ENCODE results near the gene PTGER1.

PTGER1 gene

DNA sequence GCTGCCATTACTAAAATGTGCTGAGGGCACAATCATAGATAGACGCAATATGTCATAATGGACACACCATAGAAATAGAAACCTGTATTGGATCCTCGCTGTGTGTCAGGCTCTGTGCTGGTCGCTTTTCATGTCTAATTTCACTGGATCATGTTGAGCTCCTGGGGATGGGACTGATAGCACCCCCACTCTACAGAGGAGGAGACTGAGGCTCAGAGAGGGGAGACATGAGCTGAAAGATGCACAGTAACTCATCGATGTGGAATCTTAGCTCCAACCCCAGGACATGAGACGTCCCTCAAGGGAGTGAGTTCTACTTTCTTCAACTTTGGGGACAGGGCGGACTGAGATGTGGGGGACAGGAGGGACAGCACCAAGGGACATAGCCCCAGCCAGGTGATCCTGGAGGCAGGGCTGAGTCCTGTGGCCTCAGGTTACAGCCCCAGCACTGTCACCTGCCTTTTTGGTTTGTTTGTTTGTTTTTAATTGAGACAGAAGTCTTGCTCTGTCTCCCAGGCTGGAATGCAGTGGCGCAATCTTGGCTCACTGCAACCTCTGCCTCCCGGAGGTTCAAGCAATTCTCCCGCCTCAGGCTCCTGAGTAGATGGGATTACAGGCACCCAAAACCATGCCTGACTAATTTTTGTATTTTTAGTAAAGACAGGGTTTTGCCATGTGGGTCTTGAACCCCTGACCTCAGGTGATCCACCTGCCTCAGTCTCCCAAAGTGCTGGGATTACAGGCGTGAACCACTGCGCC, 27.4 kb upstream of the PTGER1 start:
- no peak for DNase-seq (ENCODE audit: low read depth)

DNA sequence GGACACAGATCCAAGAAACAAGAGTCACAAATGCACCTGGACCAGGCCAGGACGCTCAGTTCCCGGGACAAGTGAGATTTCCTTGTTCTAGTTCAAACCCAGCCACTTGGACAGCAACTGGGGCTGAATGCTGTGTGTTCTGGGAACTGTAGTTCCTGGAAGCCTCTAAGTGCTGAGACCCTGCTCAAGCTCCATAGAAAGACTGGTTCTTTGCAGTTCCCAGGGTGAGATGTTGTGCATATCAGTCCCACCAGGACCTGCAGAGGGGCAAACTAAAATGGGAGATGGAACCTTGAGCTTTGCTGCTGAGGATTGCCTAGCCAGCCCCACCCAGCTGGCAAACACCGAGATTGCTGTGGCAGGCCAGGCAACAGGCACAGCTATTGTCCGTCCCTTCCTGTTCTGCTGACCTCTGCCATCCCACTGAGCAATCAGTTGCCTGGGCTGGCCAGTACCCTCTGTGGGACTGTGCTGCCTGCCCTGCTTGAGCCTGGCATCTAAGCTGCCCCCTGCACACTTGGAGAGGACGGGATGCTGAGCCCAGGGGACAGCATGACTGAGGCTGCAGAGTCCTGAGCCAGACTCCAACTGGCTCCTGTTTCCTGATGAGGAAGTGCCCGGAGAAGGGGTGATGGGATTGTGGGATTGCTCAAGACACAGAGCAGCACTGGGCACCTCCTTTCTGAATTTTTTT, 22.2 kb upstream of the PTGER1 start:
- DNase-seq (ENCODE audit: low read depth), result no peak

DNA sequence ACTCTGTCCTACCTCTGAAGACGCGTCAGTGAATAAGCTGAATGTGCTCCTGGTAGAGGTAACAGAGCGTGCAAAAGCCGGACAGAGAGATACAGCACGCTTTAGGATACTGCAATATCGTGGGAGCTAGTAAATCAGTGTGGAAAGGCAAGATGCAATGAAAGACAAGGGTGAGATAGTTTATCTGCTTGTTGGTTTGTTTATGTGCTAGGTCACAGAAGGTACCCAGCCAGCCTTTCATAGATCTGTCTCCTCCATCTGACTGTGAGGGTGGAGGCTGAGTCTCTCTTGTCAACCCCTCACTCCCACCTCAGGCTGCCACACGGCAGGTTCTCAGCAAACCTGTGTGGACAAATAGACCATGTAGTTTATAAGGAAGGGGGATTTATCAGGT, 21.7 kb upstream of the PTGER1 start:
- DNase-seq (ENCODE audit: low read depth), result no peak

DNA sequence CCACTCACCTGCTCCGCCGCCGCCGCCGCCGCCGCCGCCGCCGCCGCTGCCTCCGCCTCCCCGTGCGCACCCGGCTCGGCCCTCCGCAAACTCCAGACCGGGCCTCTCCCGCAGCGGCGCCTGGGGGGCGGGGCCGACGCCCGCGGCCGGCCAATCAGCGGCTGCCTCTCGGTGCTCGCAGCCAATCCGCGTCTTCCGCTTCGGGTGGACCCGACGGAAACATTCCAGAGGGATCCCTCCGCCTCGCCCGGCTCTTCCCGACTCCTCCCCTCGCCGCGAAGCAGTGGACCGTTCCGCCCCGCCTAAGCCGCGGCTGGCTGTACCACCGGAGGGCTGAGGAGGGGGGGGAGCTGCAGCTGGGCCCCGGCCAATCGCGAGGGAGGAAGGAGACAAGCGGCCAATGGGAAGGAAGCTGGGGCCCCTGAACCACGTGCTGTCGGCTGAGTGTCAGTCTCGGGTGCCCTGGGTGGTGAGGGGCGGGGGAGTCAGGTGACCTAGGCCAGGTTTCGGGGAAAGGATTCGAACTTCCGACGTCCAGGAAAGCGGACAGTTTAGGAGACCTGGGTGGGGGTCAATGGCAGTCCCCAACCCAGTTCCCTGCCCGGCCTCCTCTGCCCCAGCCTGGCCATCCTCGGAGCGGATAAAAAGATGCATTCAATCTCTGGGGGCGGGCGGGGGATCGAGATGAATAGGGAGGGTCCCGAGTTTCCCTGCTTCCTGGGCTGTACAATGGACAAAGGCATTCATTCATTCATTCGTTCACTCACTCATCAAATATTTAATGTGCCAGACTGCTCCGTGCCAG, 21.1 kb upstream of the PTGER1 start, which contains the start of gene GIPC1:
TSS of gene GIPC1 (minus strand) at position 99 of the 805 bp plus-strand sequence. CDS start 13,151 bp downstream, outside the sequence.
- peak; percentile 94 for DNase-seq (ENCODE audit: low read depth)

DNA sequence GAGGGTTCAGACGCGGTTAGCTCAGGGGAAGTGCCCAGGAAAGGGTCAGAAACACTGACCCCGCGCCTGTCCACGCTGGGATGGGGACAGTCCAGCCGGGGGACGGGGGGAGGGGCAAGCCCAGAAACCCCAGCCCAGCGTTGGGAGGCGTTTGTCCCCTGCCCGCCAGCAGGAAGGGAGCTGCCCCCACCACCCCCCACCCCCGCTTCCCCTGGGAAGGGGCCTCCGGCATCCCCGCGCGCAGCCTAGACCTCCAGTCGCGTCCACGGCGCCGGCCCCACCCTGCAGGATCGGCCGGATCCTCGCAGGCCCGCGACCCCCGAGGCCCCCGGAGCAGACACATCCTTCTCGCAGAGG, 20.5 kb upstream of the PTGER1 start:
- DNase-seq (ENCODE audit: low read depth), result no peak

DNA sequence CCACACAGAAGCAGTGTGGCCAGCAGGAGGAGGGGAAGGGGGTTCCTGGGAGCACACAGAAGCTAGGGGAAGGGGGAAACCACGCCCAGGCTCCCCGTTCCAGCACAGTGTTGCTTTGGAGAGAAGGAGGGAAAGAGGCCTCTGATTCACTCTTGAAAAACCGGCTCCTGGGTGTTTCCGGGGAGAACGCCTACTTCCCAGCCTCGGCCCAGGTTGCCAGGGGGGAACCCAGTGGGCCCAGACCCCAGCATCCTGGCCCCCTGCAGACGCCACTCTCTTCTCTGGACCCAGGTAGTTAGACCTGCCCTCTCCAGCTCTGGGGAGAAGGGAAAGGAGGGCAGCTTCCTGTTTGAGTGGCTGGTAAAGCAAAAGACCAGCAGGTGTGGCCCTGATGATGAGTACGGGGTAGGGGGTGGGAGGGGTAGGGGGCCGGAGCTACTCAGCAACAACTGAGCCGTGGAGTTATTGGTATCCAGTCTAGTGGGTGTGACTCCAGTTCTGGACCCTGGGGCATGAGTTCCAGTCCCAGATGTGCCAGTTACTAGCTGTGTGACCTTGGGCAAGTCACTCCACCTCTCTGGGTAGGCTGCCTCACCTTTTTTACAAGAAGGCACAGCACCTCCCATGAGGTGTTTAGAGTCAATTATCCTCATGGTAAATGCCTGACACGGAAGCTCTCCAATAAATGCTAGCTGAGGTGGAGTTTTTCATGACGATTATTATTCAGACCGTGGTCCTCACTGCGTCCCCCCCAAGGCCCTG, 19.9 kb upstream of the PTGER1 start:
- DNase-seq (ENCODE audit: low read depth), result no peak

DNA sequence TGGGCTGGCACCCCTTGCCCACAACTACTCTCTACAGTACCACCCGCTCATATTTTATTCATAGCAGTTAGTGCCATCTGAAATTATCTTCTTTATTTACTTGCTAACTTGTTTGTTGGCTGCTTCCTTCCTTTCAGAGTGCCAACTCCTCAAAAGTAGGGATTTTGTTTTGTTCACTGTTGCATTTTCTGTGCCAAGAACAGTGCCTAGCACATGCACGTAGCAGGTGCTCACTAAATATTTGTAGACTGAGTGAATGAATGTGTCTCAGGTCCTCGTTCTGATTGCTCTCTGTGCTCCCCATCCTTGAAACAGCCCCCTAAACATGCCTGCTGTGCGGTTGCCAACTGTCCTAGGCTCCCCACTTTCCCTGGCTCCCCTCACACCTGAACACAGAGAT, 19.3 kb upstream of the PTGER1 start:
- DNase-seq (ENCODE audit: low read depth), result no peak

DNA sequence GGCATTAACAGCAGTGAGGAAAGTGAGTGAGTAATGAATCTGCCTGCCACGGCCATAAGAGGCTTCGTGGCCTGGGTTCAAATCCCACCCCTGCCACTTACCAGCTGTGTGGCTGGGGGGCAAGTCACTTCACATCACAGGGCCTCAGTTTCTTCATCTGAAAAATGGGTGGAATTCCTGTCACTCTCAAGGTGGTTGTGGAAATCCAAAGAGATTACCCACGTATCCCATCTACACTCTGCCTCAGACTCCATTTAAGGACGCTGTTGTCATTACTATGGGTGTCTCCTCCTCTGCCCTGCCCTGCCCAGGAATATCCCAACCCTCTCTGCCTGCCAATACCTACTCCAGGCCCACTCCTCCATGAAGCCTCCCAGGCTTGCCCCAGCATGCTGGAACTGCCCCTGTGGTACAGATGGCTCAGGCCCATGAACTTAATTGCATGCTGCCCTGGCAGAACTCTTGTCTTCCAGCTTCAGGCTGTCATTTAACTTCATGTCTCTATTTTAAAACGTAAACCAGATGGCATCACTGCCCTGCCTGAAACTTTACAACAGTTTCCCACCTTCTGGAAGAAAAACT, 17.7 kb upstream of the PTGER1 start:
- no peak for DNase-seq (ENCODE audit: low read depth)

DNA sequence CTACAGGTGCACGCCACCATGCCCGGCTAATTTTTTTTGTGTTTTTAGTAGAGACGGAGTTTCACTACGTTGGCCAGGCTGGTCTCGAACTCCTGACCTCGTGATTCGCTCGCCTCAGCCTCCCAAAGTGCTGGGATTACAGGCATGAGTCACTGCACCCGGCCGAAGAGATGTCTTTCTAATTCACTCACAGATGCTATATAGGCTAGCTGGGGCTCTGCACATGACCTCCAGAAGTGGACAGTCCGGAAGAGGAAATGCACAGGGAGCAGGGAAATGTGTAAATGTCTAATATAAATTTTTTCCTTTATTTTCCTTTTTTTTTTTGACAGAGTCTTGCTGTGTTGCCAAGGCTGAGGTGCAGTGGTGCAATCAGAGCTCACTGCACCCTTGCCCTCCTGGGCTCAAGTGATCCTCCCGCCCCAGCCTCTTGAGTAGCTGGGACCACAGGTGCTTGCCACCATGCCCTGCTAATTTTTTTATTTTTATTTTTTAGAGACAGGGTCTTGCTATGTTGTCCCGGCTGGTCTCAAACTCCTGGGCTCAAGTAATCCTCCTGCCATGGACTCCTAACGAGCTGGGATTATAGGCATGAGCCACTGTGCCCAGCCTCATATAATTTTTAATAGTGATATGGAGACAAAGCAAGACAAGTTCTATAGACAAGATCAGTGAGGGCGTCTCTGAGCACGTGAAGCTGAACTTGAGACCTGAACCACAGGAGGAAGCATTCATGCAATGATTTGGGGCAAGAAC, 12.4 kb upstream of the PTGER1 start:
- no peak for DNase-seq (ENCODE audit: low read depth)

DNA sequence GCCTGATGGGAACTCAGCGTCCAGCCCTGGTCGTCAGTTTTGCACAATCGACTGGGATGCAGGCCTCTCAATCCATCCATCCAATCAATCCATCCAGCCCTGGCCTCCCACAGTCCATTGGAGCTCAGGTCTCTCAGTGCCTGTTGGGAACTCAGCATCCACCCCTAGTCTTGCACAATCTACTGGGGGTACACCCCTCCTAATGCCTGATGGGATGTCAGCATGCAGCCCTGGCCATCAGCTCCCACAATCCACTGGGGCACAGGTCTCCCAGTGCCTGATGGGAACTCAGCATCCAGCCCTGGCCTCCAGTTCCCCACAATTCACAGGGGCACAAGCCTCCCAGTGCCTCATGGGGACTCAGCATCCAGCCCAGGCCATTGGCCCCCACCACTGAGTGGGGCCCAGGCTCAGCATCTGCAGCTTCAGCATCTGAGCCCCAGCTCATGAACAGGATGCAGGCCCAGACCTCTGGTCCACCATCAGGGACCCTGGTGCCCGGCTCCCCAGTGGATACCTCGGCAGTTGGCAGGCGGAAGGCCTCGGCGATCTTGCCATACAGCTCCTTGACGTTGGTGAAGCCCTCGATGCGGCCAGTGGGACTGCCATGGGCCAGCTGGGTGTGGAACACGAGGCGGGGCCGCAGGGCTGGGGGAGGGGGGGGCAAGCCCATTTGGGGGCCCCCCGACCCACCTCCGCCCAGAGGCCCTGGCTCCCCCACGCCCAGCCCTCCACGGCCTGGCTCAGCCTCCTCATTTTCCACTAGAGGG, 7.2 kb upstream of the PTGER1 start:
- DNase-seq (ENCODE audit: low read depth), result no peak

DNA sequence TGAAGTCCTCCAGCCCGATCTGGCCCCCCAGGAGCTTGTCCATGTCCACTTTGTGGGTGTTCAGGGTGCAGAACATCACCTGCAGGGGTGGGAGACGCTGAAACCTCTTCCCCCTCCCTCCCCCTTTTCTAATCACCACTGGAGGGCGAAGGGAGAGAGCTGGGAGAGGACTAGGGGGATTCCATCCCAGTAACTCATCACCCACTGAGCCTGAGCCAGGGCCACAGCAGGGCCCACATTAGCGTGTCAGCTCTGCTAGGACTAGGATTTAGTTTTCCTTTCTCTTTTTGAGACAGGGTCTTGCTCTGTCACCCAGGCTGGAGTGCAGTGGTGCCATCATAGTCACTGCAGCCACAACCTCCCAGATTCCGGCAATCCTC, 5.5 kb upstream of the PTGER1 start:
- no peak for DNase-seq (ENCODE audit: low read depth)

DNA sequence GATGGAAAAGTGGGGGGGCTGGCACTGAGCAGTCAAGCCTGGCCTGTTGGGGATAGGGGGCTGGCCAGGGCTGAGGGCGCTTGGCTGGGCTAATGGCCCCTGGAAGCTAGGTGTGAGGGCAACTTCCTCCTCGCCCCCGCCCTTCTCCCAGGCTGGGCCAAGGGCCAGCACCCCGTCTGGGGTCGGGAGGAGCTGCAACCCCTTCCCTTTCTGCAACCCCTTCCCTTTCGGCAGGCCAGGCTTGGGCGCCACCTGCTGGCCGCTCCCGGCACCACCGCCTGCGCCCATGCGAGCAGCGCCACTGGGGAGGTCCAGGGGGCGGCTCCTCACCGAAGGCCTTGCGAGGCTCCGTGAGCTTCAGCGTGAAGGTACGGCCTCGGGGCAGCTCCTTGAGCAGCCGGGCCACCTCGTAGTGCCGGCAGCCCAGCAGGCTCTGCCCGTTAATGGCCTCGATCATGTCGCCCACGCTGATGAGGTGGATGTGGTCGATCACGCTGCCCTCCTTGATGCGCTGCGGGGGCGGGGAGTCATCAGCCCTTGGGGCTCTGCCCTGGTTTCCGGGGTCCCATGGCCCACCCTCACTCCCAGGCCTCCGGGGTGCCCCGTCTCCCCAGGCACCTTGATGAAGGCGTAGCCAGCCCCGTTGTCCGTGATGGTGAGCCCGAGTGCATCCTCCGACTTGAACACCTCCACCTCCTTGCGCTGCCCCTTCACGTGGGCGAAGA, 5.0 kb upstream of the PTGER1 start:
- DNase-seq (ENCODE audit: low read depth), result peak; percentile 76

DNA sequence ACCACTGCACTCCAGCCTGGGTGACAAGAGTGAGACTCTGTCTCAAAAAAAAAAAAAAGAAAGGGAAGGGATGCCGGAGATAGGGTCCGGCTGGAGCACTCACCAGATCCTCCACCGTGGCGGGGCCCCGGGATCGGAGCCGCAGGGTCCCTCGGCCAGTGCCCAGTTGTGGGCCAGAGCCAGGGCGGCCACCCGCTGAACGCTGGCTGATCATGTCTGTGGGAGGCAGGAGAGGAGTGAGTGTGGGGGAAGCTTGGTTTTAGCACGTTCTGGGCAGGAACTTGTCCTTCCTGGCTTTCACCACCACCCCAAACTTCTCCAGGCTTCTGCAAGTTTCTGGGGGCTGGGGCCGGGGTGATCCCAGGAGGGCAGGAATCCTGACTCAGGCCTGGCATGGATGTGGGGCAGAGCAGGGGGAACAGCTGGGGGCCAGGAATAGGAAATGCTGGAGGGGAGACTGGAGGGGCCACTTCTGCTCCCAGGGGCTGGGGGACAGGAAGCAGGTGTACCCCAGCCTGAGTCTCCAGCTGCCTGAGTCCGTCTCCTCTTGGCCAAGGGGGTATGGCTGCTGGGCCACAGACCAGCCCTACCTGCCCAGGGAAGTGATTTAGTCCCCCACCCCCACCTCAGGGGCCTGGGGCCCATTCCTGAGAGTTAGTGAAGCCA, 4.3 kb upstream of the PTGER1 start:
- DNase-seq (ENCODE audit: low read depth), result no peak

DNA sequence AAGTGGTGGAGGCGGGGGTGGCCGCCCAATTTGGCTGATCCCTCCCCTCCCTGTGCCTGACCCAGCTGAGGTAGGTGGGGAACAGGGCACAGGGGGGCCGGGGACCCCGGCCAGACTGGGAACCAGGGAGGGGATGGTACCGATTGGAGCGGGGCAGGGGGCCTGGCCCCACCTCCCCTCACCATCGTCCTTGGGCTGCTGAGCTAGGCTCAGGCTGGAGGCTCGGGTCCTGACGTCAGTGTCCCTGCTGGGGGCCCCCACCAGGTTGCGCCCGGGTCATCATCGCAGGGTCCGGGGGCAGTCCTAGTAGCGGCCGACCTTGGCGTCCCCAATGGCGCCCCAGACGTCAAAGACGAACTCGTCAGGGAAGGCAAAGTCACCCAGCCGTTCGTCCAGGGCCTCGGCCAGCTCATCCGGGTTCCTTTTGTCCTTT, 3.0 kb upstream of the PTGER1 start:
- no peak for DNase-seq (ENCODE audit: low read depth)

DNA sequence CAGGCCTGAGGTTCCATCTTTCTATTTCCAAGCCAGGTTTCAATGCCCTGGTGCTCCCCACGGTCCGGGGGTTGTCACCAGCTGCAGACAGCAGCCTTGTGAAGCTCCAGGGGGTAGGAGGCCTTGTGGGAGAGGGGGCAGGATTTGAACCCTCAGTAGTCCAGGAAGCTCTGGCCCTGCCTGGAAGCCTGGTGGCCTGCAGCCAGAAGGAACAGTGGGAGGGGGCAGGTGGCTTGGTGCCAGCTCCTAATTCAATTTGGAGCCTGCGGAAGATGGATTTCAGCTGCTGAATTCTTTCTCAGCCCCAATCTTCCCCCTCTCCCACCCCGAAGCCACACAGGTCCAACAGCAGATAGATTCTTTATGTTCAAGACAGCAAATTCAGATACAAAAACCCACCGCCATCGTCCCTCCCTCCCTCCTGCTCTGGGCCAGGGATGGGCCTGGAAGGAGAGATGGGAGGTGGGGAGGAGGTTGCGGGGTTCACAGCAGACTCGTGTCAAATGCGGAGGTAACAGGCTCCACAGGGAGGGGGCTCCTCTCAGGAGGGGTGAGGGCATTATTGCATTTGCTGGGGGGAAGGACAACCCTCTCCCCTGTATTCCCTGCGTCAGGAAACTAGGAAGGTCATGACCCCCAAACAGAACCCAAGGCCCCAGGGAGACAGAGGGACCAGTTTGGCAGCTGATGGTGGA, 2.4 kb upstream of the PTGER1 start:
- no peak for DNase-seq (ENCODE audit: low read depth)

DNA sequence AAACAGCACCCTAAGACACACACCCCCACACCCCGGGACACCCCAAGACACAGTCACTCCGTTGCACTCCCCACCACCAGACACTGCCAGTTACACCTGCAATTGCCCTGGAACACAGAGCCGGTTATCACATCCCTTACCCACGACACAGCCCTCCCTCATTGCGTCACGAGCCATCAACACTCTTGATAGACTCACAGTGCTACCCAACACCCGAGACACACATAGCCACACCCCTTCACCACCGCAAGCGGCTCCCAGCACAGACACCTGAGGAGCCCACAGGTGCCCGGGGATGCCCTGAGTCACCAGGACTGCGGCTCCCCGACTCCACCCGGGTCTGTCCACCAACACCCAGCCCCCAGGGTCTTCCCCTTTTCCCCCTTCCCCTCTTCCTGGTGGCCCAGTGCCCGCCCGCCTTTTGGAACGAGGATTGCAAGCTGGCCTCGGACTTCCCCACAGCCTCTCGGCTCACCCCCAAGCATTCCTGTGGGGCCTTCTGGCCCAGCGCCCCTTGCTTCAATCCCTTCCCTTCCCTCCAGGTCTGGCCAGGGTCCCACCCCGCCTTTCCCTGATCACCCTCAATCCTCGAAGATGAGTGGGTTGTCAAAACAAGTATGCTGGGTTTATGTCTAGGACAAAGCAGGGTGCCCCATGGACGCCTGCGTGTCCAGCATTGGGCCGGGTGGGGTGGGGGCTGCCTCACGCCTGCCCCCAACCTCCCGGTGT, 1.7 kb upstream of the PTGER1 start:
- no peak for DNase-seq (ENCODE audit: low read depth)

DNA sequence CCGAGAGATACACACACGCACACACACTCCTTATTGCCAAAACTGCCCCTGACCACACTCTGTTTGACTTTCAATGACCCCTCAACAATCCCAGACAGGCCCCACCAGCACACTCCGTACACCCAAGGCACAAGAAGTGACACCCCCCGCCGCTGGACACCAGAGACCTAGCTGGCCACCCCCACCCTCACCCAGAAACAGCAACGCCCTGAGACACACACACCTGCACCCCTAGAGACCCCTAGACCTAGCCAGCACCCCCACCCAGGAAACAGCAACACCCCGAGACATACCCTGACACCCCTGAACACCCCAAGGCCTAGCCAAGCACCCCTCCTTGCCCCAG, 1.1 kb upstream of the PTGER1 start:
- no peak for DNase-seq (ENCODE audit: low read depth)

DNA sequence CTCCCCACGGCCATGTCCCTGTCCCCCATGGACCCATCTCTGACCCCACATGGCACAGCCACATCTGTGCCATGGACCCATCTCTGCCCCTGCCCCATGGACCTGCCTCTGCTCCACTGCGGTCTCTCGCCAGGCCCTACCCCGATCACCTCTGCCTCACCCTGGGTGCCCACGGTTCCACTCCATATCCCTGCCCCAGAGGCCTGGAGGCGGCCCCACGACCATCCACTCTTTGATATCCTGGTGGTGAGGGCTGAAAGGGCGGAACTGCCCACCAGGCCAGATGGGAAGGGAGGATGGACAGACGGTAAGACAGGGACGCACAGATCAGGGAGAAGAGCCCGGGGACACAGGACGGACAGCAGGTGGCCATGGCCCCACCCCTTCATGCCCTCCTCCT, 327 bp downstream of the PTGER1 start:
- DNase-seq (ENCODE audit: low read depth), result no peak

All from CMK (cell line).